H9 (cell line): ENCODE data around the gene DHRS13. TPM values are rescaled to one million over a fixed set of nuclear protein-coding genes. Genes with fewer than 3 reads are reported as not detected.

ENCODE experiments used
- DNase-seq: peaks from one replicate; pipeline ENCODE4 v3.0.0-alpha.2; 2017
- H2AFZ ChIP-seq: one replicate; pipeline ENCODE4 v1.6.1; 2013; ENCODE audit warnings: mild to moderate bottlenecking, low read length, control low read depth, moderate library complexity
- H2AK5ac ChIP-seq: 2 replicates; pipeline ENCODE4 v1.6.1; 2013; ENCODE audit warnings: low read length, control low read depth, mixed read lengths; ENCODE audit not compliant: insufficient read length
- H2BK120ac ChIP-seq: one replicate; pipeline ENCODE4 v1.6.1; 2013; ENCODE audit warnings: low read depth, mild to moderate bottlenecking, low read length, control low read depth, inconsistent platforms; ENCODE audit not compliant: poor library complexity, severe bottlenecking
- H2BK12ac ChIP-seq: 2 replicates; pipeline ENCODE4 v1.6.1; 2013; ENCODE audit warnings: low read length, control low read depth, mixed read lengths, low read depth; ENCODE audit not compliant: insufficient read length
- H2BK15ac ChIP-seq: 2 replicates; pipeline ENCODE4 v1.6.1; 2013; ENCODE audit warnings: low read depth, low read length, control low read depth
- H2BK20ac ChIP-seq: one replicate; pipeline ENCODE4 v1.6.1; 2013; ENCODE audit warnings: low read depth, mild to moderate bottlenecking, low read length, control low read depth, inconsistent platforms; ENCODE audit not compliant: poor library complexity, severe bottlenecking
- H2BK5ac ChIP-seq: 2 replicates; pipeline ENCODE4 v1.6.1; 2013; ENCODE audit warnings: low read length, control low read depth, mixed read lengths; ENCODE audit not compliant: insufficient read length
- H3K14ac ChIP-seq: 2 replicates; pipeline ENCODE4 v1.6.1; 2013; ENCODE audit warnings: low read length, control low read depth; ENCODE audit not compliant: insufficient read depth
- H3K18ac ChIP-seq: 2 replicates; pipeline ENCODE4 v1.6.1; 2013; ENCODE audit warnings: low read depth, mild to moderate bottlenecking, mixed read lengths, low read length, control low read depth; ENCODE audit not compliant: insufficient read length
- H3K23ac ChIP-seq: 2 replicates; pipeline ENCODE4 v1.6.1; 2013; ENCODE audit warnings: low read length, control low read depth, mixed read lengths, low read depth; ENCODE audit not compliant: insufficient read length
- H3K23me2 ChIP-seq: 2 replicates; pipeline ENCODE4 v1.6.1; 2013; ENCODE audit warnings: low read depth, mild to moderate bottlenecking, mixed read lengths, low read length, control low read depth; ENCODE audit not compliant: insufficient read length, poor library complexity, severe bottlenecking
- H3K27ac ChIP-seq: 2 replicates; pipeline ENCODE4 v1.5.1; 2013; ENCODE audit warnings: low read length, control low read depth, mixed read lengths, low read depth; ENCODE audit not compliant: insufficient read length
- H3K27me3 ChIP-seq: 2 replicates; pipeline ENCODE4 v1.6.1; 2013; ENCODE audit warnings: low read length, control low read depth, inconsistent platforms; ENCODE audit not compliant: insufficient read depth
- H3K4ac ChIP-seq: 2 replicates; pipeline ENCODE4 v1.6.1; 2013; ENCODE audit warnings: low read depth, mild to moderate bottlenecking, control low read depth, inconsistent platforms, low read length, moderate library complexity
- H3K4me1 ChIP-seq: 2 replicates; pipeline ENCODE4 v1.6.1; 2013; ENCODE audit warnings: low read length, control low read depth, inconsistent platforms; ENCODE audit not compliant: insufficient read depth
- H3K4me2 ChIP-seq: 2 replicates; pipeline ENCODE4 v1.6.1; 2013; ENCODE audit warnings: low read length, control low read depth, mixed read lengths; ENCODE audit not compliant: insufficient read length, insufficient read depth
- H3K56ac ChIP-seq: 2 replicates; pipeline ENCODE4 v1.6.1; 2013; ENCODE audit warnings: low read depth, mild to moderate bottlenecking, mixed read lengths, low read length, control low read depth; ENCODE audit not compliant: insufficient read length
- H3K79me1 ChIP-seq: 2 replicates; pipeline ENCODE4 v1.6.1; 2013; ENCODE audit warnings: low read depth, mild to moderate bottlenecking, moderate library complexity, low read length, control low read depth, inconsistent platforms; ENCODE audit not compliant: insufficient read depth, poor library complexity, severe bottlenecking
- H3K79me2 ChIP-seq: 2 replicates; pipeline ENCODE4 v1.6.1; 2013; ENCODE audit warnings: low read length, control low read depth, inconsistent platforms; ENCODE audit not compliant: insufficient read depth
- H3K9ac ChIP-seq: 2 replicates; pipeline ENCODE4 v1.6.1; 2013; ENCODE audit warnings: low read length, control low read depth, mixed read lengths; ENCODE audit not compliant: insufficient read length; ENCODE audit errors: extremely low read depth
- H3K9me3 ChIP-seq: one replicate; pipeline ENCODE4 v1.6.1; 2013; ENCODE audit warnings: low read depth, low read length, inconsistent platforms; ENCODE audit not compliant: control insufficient read depth
- H3T11ph ChIP-seq: one replicate; pipeline ENCODE4 v1.6.1; 2013; ENCODE audit warnings: mild to moderate bottlenecking, low read length, control low read depth, inconsistent platforms
- H4K20me1 ChIP-seq: one replicate; pipeline ENCODE4 v1.6.1; 2013; ENCODE audit not compliant: control insufficient read depth, insufficient read length, insufficient read depth
- H4K5ac ChIP-seq: 2 replicates; pipeline ENCODE4 v1.6.1; 2013; ENCODE audit warnings: low read depth, mild to moderate bottlenecking, mixed read lengths, low read length, control low read depth; ENCODE audit not compliant: insufficient read length
- H4K8ac ChIP-seq: replicated peaks from 2 replicates; pipeline ENCODE4 v1.6.1; 2013; ENCODE audit warnings: low read length, control low read depth, mixed read lengths, low read depth; ENCODE audit not compliant: insufficient read length
- H4K91ac ChIP-seq: 2 replicates; pipeline ENCODE4 v1.6.1; 2013; ENCODE audit warnings: low read depth, mild to moderate bottlenecking, moderate library complexity, mixed read lengths, low read length, control low read depth; ENCODE audit not compliant: insufficient read length
- H3K27ac Mint-ChIP-seq, 3 experiments: 2 replicates in 2 of 3; 3 replicates in 1 of 3; pipeline ENCODE4 v1.8.0; 2020 to 2021; ENCODE audit warnings: mixed read lengths in 3 of 3, mild to moderate bottlenecking in 1 of 3, moderate library complexity in 1 of 3
- H3K27me3 Mint-ChIP-seq: 2 replicates; pipeline ENCODE4 v1.8.0; 2021; ENCODE audit warnings: low read depth, mild to moderate bottlenecking, moderate library complexity, mixed read lengths
- H3K36me3 Mint-ChIP-seq, 3 experiments: 2 replicates in 2 of 3; 3 replicates in 1 of 3; pipeline ENCODE4 v1.8.0; 2020 to 2021; ENCODE audit warnings: low read depth in 3 of 3, mixed read lengths in 3 of 3; ENCODE audit not compliant: insufficient read depth in 1 of 3
- H3K4me1 Mint-ChIP-seq, 2 experiments: 2 replicates each; pipeline ENCODE4 v1.8.0; 2020; ENCODE audit warnings: mixed read lengths in 2 of 2
- H3K4me3 Mint-ChIP-seq, 2 experiments: 2 replicates in 1 of 2; 3 replicates in 1 of 2; pipeline ENCODE4 v1.8.0; 2020 to 2021; ENCODE audit warnings: mild to moderate bottlenecking in 2 of 2, mixed read lengths in 2 of 2, moderate library complexity in 1 of 2
- H3K9me3 Mint-ChIP-seq, 2 experiments: 2 replicates in 1 of 2; 3 replicates in 1 of 2; pipeline ENCODE4 v1.8.0; 2020; ENCODE audit warnings: mild to moderate bottlenecking in 2 of 2, mixed read lengths in 2 of 2, moderate library complexity in 1 of 2
- WGBS: extraction: QIAGEN DNeasy Blood & Tissue Kit; methylation state at CpG from one replicate; pipeline ENCODE4 v1.1.7; 2013; ENCODE audit warnings: missing lambda C conversion rate, low lambda C conversion rate, mixed read lengths; ENCODE audit not compliant: insufficient read length; ENCODE audit errors: extremely low coverage; 5-methylcytosine and 5-hydroxymethylcytosine counted together
- total RNA-seq: library from RNA; stranded (reverse); gene quantifications from 2 replicates; pipeline ENCODE4 v1.2.1, GENCODE V29; 2021
- TF ChIP-seq, protein P1 (sequence below): fragments of 200-600 bp; sonication (generic); conservative IDR thresholded peaks from 3 replicates; pipeline ENCODE4 v1.8.0; 2021; ENCODE audit warnings: antibody characterized with exemption, mild to moderate bottlenecking

Gene DHRS13
- total RNA-seq, 1 experiment from 2014 or later = 29.6 TPM

DNA sequence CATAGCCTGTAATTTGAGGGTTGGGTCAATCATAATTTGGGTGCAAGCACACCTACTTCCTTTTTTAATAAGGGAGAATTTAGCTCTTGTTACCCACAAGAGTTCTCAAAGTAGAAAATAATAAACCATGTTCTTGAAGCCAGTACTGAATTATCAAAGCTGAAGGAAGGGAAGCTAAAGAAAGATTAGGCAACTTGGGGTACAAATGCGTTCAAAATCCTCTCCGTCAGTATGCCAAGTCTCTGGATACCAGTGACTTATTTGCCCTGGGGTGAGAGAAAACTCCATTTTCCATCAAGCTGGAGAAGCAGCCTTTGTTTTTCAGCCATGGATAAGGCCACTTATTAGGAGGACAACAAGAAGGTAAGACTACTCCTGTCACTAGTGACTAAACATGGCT is 23.5 kb upstream of the DHRS13 start:
- no peak overlapping the region for H2BK20ac ChIP-seq
- H3K23ac ChIP-seq = no peak overlapping the region
- no peak overlapping the region for H2AK5ac ChIP-seq
- no peak overlapping the region for H3K9ac ChIP-seq
- Mint-ChIP-seq H3K36me3 (peaks cover 40 to 61% (median 56%) of the 10 kb centered on the region in 3 experiments; a peak in 6 of 7 replicates), H3K27me3 (no peaks in the 10 kb centered on the region), H3K27ac (no peak overlapping the region), H3K4me1 (peaks cover 4 to 6% of the 10 kb centered on the region in 2 experiments; a peak in 3 of 4 replicates), H3K9me3 (no peaks in the 10 kb centered on the region), H3K4me3 (no peak overlapping the region)
- H2AFZ ChIP-seq = no peak overlapping the region
- no peak overlapping the region for H4K8ac ChIP-seq
- H4K91ac ChIP-seq = no peak overlapping the region
- H3K79me1 ChIP-seq = peaks cover 20% of the 10 kb centered on the region
- no peak overlapping the region for H3K56ac ChIP-seq
- no peak for DNase-seq
- TF ChIP-seq, protein P1, sequence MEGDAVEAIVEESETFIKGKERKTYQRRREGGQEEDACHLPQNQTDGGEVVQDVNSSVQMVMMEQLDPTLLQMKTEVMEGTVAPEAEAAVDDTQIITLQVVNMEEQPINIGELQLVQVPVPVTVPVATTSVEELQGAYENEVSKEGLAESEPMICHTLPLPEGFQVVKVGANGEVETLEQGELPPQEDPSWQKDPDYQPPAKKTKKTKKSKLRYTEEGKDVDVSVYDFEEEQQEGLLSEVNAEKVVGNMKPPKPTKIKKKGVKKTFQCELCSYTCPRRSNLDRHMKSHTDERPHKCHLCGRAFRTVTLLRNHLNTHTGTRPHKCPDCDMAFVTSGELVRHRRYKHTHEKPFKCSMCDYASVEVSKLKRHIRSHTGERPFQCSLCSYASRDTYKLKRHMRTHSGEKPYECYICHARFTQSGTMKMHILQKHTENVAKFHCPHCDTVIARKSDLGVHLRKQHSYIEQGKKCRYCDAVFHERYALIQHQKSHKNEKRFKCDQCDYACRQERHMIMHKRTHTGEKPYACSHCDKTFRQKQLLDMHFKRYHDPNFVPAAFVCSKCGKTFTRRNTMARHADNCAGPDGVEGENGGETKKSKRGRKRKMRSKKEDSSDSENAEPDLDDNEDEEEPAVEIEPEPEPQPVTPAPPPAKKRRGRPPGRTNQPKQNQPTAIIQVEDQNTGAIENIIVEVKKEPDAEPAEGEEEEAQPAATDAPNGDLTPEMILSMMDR = no peak
- no peaks in the 10 kb centered on the region for H3K27me3 ChIP-seq
- H4K20me1 ChIP-seq = no peaks in the 10 kb centered on the region
- no peak overlapping the region for H4K5ac ChIP-seq
- no peak overlapping the region for H2BK120ac ChIP-seq
- no peaks in the 10 kb centered on the region for H3K4me1 ChIP-seq
- H3K27ac ChIP-seq = no peak overlapping the region
- no peak overlapping the region for H2BK5ac ChIP-seq
- no peaks in the 10 kb centered on the region for H3K9me3 ChIP-seq
- H3K4ac ChIP-seq = no peak overlapping the region
- no CpG with 5 or more reads among the region's 2 CpGs for WGBS
- H3K4me2 ChIP-seq = no peak overlapping the region
- H3K79me2 ChIP-seq = peaks cover 17% of the 10 kb centered on the region; the same call in 1 of the 2 replicates
- no peak overlapping the region for H2BK12ac ChIP-seq
- no peak overlapping the region for H2BK15ac ChIP-seq
- no peak overlapping the region for H3K18ac ChIP-seq
- no peak overlapping the region for H3T11ph ChIP-seq
- H3K23me2 ChIP-seq = no peaks in the 10 kb centered on the region
- no peak overlapping the region for H3K14ac ChIP-seq
